ENCODE results near the gene ZFP69.

GRCh38 chr1:40462956-40463590, 14.0 kb upstream of the ZFP69 start:
- TF ChIP-seq CTCF (IDR thresholded peaks at IDR 0.05; ENCODE audit: low read depth, low read length, poor library complexity, severe bottlenecking) = no peak
- TF ChIP-seq EZH2phosphoT487 (IDR thresholded peaks at IDR 0.05; ENCODE audit: borderline replicate concordance, low read length) = no peak
